Psoas muscle (tissue), 8 donors: Measurements from ENCODE around the gene AFF3. TPM values are rescaled to one million over a fixed set of nuclear protein-coding genes. Genes with fewer than 3 reads are reported as not detected.

Experiments
- ATAC-seq, 4 donors: fragments of 200-7000 bp; cut with Tn5 transposase; one replicate each; pipeline ENCODE4 v1.9.1; 2020; ENCODE audit warnings: moderate library complexity in 3 of 4, mild to moderate bottlenecking in 2 of 4
- DNase-seq, 2 donors: peaks; one replicate each; pipeline ENCODE4 v3.0.0-alpha.2; 2020
- H3K27ac ChIP-seq: fragments of 200-600 bp; one replicate; pipeline ENCODE4 v1.8.0; 2022
- H3K27me3 ChIP-seq, 3 donors: fragments of 200-600 bp in 1 of 3; one replicate each; pipeline versions ENCODE4 v1.6.1 to v1.8.0; 2013 to 2022; ENCODE audit warnings: low read length in 2 of 3, mild to moderate bottlenecking in 2 of 3, moderate library complexity in 1 of 3; ENCODE audit not compliant: insufficient read depth in 3 of 3
- H3K36me3 ChIP-seq, 2 donors: fragments of 200-600 bp in 1 of 2; one replicate each; pipeline versions ENCODE4 v1.6.1 to v1.8.0; 2013 to 2022; ENCODE audit warnings: low read depth in 1 of 2, mild to moderate bottlenecking in 1 of 2, moderate library complexity in 1 of 2; ENCODE audit not compliant: insufficient read depth in 1 of 2
- H3K4me1 ChIP-seq: fragments of 200-600 bp; one replicate; pipeline ENCODE4 v1.8.0; 2022
- H3K4me3 ChIP-seq: fragments of 200-600 bp; one replicate; pipeline ENCODE4 v1.8.0; 2022; ENCODE audit warnings: mild to moderate bottlenecking
- H3K9me3 ChIP-seq: fragments of 200-600 bp; one replicate; pipeline ENCODE4 v1.8.0; 2022
- CTCF ChIP-seq: fragments of 200-600 bp; IDR thresholded peaks from one replicate; pipeline ENCODE4 v1.8.0; 2022; ENCODE audit warnings: antibody characterized with exemption
- WGBS, 3 donors: extraction: QIAGEN DNeasy Blood & Tissue Kit; methylation state at CpG; one replicate each; pipeline versions ENCODE4 v1.1.6 to v1.1.7; 2013; 5-methylcytosine and 5-hydroxymethylcytosine counted together
- intact Hi-C, 2 donors: fragments of 100-400 bp; cut with DNase I; formaldehyde crosslinking; loops; one replicate each; pipeline versions ENCODE4 v1.11.0 to v1.14.2; 2022
- polyA plus RNA-seq, 3 donors: library from polyadenylated mRNA; stranded (reverse); fragments of 200-250 nt; gene quantifications; one replicate each; pipeline ENCODE4 v1.2.3, GENCODE V29; 2013
- total RNA-seq, 4 donors: library from RNA; stranded (reverse); fragmentation: NEBNext Ultra II Directional in 2 of 4; extraction: Animal tissue kit (Norgen Biotek cat#: 25700) in 2 of 4; gene quantifications; one replicate each; pipeline versions ENCODE4 v1.2.1 to v1.2.4, GENCODE V29; 2021 to 2023
- donor health status: healthy with polysubstance abuse.
- donor health status: DM: no; HTN: no; CAD: no; lungs with moderate emphysema.
- donor health status: Bipolar disorder and iron deficiency.
- donor health status: healthy.
- donor health status: DM: yes; HTN: yes; CAD: no.
- donor health status: DM: no; HTN: no; CAD: no.
- donor health status: DM: no; HTN: no; CAD: no.
- donor health status: DM: yes; HTN: yes; CAD: no.

AFF3 gene
- total and polyA plus RNA-seq, 7 donors: 0.08 to 2.9 (median 0.44) TPM

- intact Hi-C loops: no loop called here
- no peak overlapping the region for H3K4me3 ChIP-seq
- ATAC-seq (no peak), DNase-seq (no peak)
- 76 to 87% (median 79%) methylated on average over 2 of the region's 2 CpGs for WGBS, 3 donors
- no peaks in the 10 kb centered on the region for H3K9me3 ChIP-seq
- no peak overlapping the region for H3K27ac ChIP-seq
- H3K4me1 ChIP-seq: peaks cover 13% of the 10 kb centered on the region
- TF ChIP-seq CTCF: no peak
- H3K27me3 ChIP-seq: no peaks in the 10 kb centered on the region
- no peaks in the 10 kb centered on the region for H3K36me3 ChIP-seq
Measured at GRCh38 chr2:99715956-99716355, 426.4 kb downstream of the AFF3 start.

GRCh38 chr2:99714349-99714748, 428.0 kb downstream of the AFF3 start:
- no peak for ATAC-seq
- intact Hi-C loops: no loop called here
- DNase-seq: no peak
- Histone ChIP-seq H3K9me3 (no peaks in the 10 kb centered on the region), H3K27ac (no peak overlapping the region), H3K36me3 (no peaks in the 10 kb centered on the region), H3K4me3 (no peak overlapping the region), H3K27me3 (no peaks in the 10 kb centered on the region), H3K4me1 (peaks cover 23% of the 10 kb centered on the region)
- TF ChIP-seq CTCF: no peak
- WGBS, 3 donors: 69 to 77% (median 74%) methylated on average over 2 of the region's 2 CpGs

GRCh38 chr2:99711144-99711543, 431.2 kb downstream of the AFF3 start:
- Histone ChIP-seq H3K27me3 (no peaks in the 10 kb centered on the region), H3K4me1 (peaks cover 23% of the 10 kb centered on the region), H3K27ac (no peak overlapping the region), H3K4me3 (no peak overlapping the region), H3K9me3 (no peaks in the 10 kb centered on the region), H3K36me3 (no peaks in the 10 kb centered on the region)
- no peak for TF ChIP-seq CTCF
- ATAC-seq (peak; percentile 12 to 46 (median 34)), DNase-seq (peak in 1 of 2 donors; percentile 32)
- WGBS, 3 donors: 16 to 42% (median 18%) methylated on average over 9 of the region's 9 CpGs
- intact Hi-C loops: no loop called here

- H3K36me3 ChIP-seq: no peaks in the 10 kb centered on the region
- intact Hi-C loops: no loop called here
- no peak for TF ChIP-seq CTCF
- ATAC-seq: peak; percentile 38 to 89 (median 55)
- WGBS, 3 donors: 16 to 30% (median 18%) methylated on average over 6 of the region's 6 CpGs
- H3K9me3 ChIP-seq: no peaks in the 10 kb centered on the region
- no peaks in the 10 kb centered on the region for H3K27me3 ChIP-seq
- peak in 1 of 2 donors; percentile 20 for DNase-seq
- H3K4me1 ChIP-seq: peaks cover 23% of the 10 kb centered on the region
- H3K4me3 ChIP-seq: no peak overlapping the region
- H3K27ac ChIP-seq: no peak overlapping the region
Measured at GRCh38 chr2:99710721-99711120, 431.7 kb downstream of the AFF3 start.

GRCh38 chr2:99709229-99709628, 433.2 kb downstream of the AFF3 start:
- DNase-seq (no peak), ATAC-seq (no peak)
- H3K36me3 ChIP-seq: no peaks in the 10 kb centered on the region
- no peak overlapping the region for H3K4me3 ChIP-seq
- no peaks in the 10 kb centered on the region for H3K9me3 ChIP-seq
- intact Hi-C loops: no loop called here
- no peak for TF ChIP-seq CTCF
- no peak overlapping the region for H3K27ac ChIP-seq
- H3K4me1 ChIP-seq: peaks cover 23% of the 10 kb centered on the region
- H3K27me3 ChIP-seq: no peaks in the 10 kb centered on the region
- WGBS, 3 donors: 90 to 94% (median 93%) methylated on average over 2 of the region's 2 CpGs
